ENCODE data around the gene LDB1.

GRCh38 chr10:102141583-102142107 is 21.5 kb upstream of the LDB1 start:
- TF ChIP-seq CTCF (IDR thresholded peaks at IDR 0.05; ENCODE audit: low read depth, low read length) (no peak), EZH2phosphoT487 (IDR thresholded peaks at IDR 0.05; ENCODE audit: low read depth) (no peak)

Data from OCI-LY3 (cell line).